IPS-NIHi7 (cell line): ENCODE data around the gene MTAP.

Experiments
- DNase-seq: peaks from one replicate; pipeline ENCODE4 v3.0.0; 2012; ENCODE audit warnings: mixed read lengths; ENCODE audit errors: extremely low spot score

Gene MTAP

DNA sequence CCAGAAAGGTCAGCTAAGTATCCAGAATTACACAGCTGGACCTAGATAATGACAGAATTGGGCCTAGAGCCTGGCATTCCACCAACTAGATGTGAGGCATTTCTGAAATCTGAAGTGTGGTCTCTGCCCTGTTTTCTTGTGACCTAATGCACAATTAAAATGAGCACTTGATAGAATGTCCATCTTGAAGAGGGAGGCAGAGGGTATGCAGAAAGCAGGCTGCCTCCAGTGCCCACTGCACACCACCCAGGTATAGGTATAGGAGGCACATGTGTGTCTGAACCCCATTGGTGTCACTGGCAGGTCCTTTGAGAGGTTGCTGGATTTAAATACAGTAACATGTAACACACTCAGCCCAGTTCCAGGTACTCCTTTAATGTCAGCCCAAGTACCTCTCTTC is 2.4 kb downstream of the MTAP start:
- DNase-seq: no peak

GRCh38 chr9:21806644-21807043 is 4.2 kb downstream of the MTAP start:
- no peak for DNase-seq

GRCh38 chr9:21810388-21810787 is 8.0 kb downstream of the MTAP start:
- no peak for DNase-seq

- no peak for DNase-seq
Measured at GRCh38 chr9:21810881-21811280, 8.4 kb downstream of the MTAP start.

DNA sequence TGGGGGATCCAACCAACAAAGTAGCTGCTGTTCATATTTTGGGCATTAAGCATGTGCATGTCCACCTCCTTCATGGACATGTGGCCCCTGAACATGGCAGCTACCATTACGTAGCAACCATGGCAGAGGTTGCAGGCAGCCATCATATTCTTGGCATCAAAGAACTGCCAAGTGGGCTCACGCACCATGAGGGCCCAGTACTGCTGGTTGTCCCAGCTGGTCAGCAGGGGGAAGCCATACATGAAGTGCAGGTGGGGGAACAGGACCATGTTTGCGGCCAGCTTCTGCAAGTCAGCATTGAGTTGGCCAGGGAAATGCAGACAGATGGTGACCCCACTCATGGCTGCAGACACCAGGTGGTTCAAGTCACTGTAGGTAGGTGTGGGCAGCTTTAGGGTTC is 9.5 kb downstream of the MTAP start:
- no peak for DNase-seq

DNA sequence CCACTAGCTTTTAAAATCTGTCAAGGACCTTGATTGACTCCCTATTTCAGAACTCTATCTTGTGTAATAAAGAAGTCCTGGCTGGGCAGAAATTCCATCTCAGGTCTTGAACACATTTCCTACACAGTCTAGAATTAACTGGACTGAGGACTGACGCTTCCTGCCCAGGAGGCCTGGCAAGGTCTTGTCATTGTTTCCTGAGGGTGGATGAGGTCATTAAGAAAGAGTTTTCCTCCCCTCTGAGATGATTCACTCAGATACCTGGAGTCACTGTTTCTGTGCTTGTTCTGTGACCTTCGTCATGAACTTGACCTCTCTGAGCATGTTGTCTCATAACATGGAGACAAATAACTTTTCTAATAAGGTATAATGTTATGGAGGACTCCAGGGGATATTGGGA is 10.0 kb downstream of the MTAP start:
- no peak for DNase-seq

GRCh38 chr9:21812946-21813568 is 10.6 kb downstream of the MTAP start:
- peak; percentile 74 for DNase-seq

GRCh38 chr9:21813575-21814473 is 11.4 kb downstream of the MTAP start:
- DNase-seq: peak; percentile 48

- no peak for DNase-seq
Measured at GRCh38 chr9:21815643-21816042, 13.2 kb downstream of the MTAP start.

- no peak for DNase-seq
Measured at GRCh38 chr9:21817176-21817575, 14.7 kb downstream of the MTAP start.

DNA sequence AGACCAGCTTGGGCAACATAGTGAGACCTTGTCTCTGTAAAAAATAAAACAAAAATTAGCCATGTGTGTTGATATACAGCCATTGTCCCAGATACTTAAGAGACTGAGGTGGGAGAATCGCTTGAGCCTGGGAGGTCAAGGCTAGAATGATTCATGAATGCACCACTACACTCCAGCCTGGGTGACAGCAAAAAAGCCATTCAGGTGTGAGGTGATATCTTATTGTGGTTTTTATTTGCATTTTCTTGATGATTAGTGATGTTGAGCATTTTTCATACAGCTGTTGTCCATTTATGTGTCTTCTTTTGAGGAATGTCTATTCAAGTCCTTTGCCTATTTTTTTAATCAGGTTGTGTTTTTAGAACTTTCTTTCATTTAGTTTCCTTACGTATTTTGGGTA is 23.2 kb downstream of the MTAP start:
- no peak for DNase-seq

GRCh38 chr9:21828853-21829410 is 26.5 kb downstream of the MTAP start:
- no peak for DNase-seq

GRCh38 chr9:21830589-21830988 is 28.2 kb downstream of the MTAP start:
- DNase-seq: no peak

GRCh38 chr9:21831841-21832509 is 29.5 kb downstream of the MTAP start:
- no peak for DNase-seq

DNA sequence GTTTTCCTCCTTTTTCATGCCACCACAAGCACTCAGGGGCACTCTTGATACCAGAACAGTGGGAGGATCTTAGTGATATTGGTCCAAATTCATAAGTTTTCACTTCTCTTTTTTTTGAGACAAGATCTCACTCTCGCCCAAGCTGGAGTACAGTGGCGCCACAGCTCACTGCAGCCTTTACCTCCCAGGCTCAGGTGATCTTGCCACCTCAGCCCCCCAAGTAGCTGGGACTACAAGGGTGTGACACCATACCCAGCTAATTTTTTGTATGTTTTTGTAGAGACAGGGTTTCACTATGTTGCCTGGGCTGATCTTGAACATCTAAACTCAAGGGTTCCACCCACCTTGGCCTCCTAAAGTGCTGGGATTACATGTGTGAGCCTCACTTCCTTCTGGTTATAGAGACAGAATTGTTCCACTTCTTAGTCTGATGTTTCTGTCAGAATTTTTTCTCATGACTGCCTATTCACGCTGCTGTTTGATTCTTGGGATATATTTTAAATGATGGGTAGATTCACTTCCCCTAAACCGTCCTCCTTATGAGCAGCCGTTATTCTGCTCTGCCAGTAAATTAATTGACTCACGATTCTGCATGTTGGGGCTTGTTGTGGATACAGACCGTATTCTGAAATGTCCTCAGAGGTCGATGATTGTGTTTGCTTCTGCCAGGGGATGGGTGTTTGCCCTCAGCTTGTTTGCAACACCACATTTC is 30.8 kb downstream of the MTAP start:
- DNase-seq: no peak

- no peak for DNase-seq
Measured at GRCh38 chr9:21835121-21835520, 32.7 kb downstream of the MTAP start.

- DNase-seq: no peak
Measured at GRCh38 chr9:21836437-21837161, 34.2 kb downstream of the MTAP start.

DNA sequence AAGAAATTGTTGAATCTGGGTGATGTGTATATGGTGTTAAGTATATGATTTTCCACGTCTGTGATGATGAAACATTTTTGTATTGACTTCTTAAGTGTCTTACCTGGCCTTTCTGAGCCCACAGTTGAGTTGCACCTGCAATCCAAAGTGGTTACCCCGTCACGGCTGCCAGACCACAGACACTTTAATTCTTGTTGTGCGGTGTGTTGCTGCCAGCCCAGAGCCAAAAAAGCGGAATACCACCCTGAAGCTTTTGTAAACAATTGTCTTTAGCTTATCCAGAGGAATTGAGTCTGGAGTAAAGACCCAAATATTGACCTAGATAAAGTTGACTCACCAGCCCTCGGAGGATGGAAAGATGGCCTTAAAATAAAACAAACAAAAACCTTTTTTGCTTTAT is 35.1 kb downstream of the MTAP start:
- no peak for DNase-seq

DNA sequence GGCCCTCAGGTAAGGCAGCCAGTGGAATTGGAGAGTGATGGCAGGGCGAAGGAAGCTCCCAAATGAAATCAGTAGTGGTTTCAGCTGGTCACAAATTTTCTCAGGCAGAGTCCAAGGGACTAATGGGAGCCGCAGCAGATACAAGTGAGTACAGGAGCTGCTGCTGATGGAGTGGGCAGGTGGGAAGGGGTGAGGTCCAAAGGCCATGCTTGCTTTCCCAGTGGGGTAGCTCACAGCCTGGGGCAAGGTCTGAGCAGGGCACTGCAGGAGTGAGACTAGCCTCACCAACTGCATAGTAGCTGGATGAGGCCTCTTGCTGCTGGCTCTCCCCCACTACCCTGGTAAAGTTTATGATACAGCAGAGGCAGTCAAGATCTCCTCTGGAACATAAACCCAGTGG is 38.2 kb downstream of the MTAP start:
- DNase-seq: no peak

DNA sequence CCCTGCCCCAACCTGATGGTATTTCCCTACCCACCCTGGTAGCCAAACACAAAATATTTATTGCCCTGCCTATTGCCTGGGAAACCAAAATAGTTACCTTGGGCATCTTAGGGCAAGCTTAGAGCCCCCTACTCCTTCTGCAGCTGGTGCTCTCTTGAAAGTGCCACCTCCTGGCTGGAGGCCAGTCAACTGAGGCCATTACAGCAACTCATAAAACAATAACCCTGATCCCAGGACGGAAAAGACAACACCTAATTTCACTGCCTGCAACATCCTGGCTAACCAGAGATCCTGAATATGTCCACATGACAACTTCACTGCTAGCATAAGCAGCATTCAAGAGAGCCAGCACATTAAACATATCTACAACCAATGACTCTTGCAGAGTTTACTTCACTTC is 38.7 kb downstream of the MTAP start:
- DNase-seq: no peak

DNA sequence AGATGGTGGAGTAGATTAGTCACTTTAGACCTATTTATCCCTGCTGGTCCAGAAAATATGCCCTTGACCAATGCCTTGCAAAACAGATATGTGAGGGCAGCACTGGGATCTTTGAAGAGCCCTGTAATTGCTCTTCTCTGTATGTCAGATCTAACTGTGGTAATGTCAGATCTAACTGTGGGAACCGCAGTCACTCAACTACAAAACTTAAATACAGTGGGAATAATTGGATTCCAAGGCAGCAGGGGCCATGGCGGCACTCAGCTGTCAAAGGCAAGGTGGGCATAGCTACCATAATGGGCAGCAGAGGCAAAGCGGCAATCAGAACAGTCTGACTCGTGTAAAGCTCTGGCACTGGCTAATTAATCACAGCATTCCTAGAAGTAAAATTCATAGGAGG is 46.2 kb downstream of the MTAP start:
- no peak for DNase-seq
